ENCODE measurements around the gene PFAS.

GRCh38 chr17:8255499-8255898 is 6.4 kb downstream of the PFAS start:
- TF ChIP-seq CTCF (IDR thresholded peaks at IDR 0.05 in 2 of 3, conservative IDR thresholded peaks at IDR 0.05 in 1 of 3; ENCODE audit: borderline replicate concordance in 1 of 3, insufficient read depth in 1 of 3, low read depth in 2 of 3, low read length in 2 of 3) = peak in 2 of 3 experiments; percentile 12 to 27; a peak in 1 of 6 replicates
- no peak for TF ChIP-seq EZH2 (IDR thresholded peaks at IDR 0.05)
- TF ChIP-seq MAX (IDR thresholded peaks at IDR 0.05) = no peak
- no peak for TF ChIP-seq TCF7L2 (IDR thresholded peaks at IDR 0.05; ENCODE audit: borderline replicate concordance, extremely low read depth, insufficient read depth, insufficient read length)
- TF ChIP-seq RAD21 (IDR thresholded peaks at IDR 0.05; ENCODE audit: low read depth) = no peak
- no peak for TF ChIP-seq EGR1 (IDR thresholded peaks at IDR 0.05; ENCODE audit: low read depth)
- TF ChIP-seq JUND (IDR thresholded peaks at IDR 0.05) = no peak

Measured in HCT116 (cell line).